Right lobe of liver (tissue), 6 donors: ENCODE measurements around the gene CYP3A7. TPM values are rescaled to one million over a fixed set of nuclear protein-coding genes. Genes with fewer than 3 reads are reported as not detected.
"Not testable (repeated sequence)": the region's sequence is repeated elsewhere in the genome, so short reads cannot be mapped to it uniquely, and the experiment has no call there.

Experiments used
- ATAC-seq, 4 donors: fragments of 200-7000 bp; cut with Tn5 transposase; one replicate each; pipeline ENCODE4 v1.9.1; 2020; ENCODE audit warnings: mild to moderate bottlenecking in 4 of 4, moderate library complexity in 4 of 4
- DNase-seq, 3 donors: peaks; one replicate each; pipeline ENCODE4 v3.0.0-alpha.2; 2020
- H3K27ac ChIP-seq, 3 donors: fragments of 200-600 bp; one replicate each; pipeline ENCODE4 v1.8.0; 2022
- H3K27me3 ChIP-seq, 2 donors: fragments of 200-600 bp; one replicate each; pipeline ENCODE4 v1.8.0; 2022
- H3K36me3 ChIP-seq, 4 donors: fragments of 200-600 bp; sonication (generic) in 1 of 4; one replicate each; pipeline versions ENCODE4 v1.5.1 to v1.8.0; 2017 to 2022; ENCODE audit warnings: control low read depth in 1 of 4
- H3K4me1 ChIP-seq, 4 donors: fragments of 200-600 bp; sonication (generic) in 1 of 4; one replicate each; pipeline versions ENCODE4 v1.5.1 to v1.8.0; 2017 to 2022; ENCODE audit warnings: control low read depth in 1 of 4
- H3K4me3 ChIP-seq, 3 donors: fragments of 200-600 bp; one replicate each; pipeline ENCODE4 v1.8.0; 2022
- H3K9me3 ChIP-seq, 4 donors: fragments of 200-600 bp; sonication (generic) in 1 of 4; one replicate each; pipeline versions ENCODE4 v1.5.1 to v1.8.0; 2017 to 2022; ENCODE audit warnings: control low read depth in 1 of 4
- CTCF ChIP-seq, 4 donors: fragments of 200-600 bp in 3 of 4; fragments of 450-650 bp in 1 of 4; IDR thresholded peaks; one replicate each; pipeline versions ENCODE4 v1.5.1 to v1.8.0; 2016 to 2022; ENCODE audit warnings: antibody characterized with exemption in 4 of 4, mild to moderate bottlenecking in 2 of 4
- POLR2A ChIP-seq: fragments of 450-650 bp; IDR thresholded peaks from one replicate; pipeline ENCODE4 v1.6.1; 2017; ENCODE audit warnings: antibody characterized with exemption, mild to moderate bottlenecking
- WGBS: methylation state at CpG from one replicate; pipeline ENCODE4 v1.1.6; 2018; ENCODE audit warnings: low coverage, low lambda C conversion rate; ENCODE audit not compliant: insufficient coverage; ENCODE audit errors: missing lambda C conversion rate; 5-methylcytosine and 5-hydroxymethylcytosine counted together
- intact Hi-C, 2 donors: fragments of 100-400 bp; cut with DNase I; formaldehyde crosslinking; loops; one replicate each; pipeline versions ENCODE4 v1.11.2 to v1.14.1; 2022
- total RNA-seq, 6 experiments: library from RNA; depleted of rRNA in 2 of 6; stranded (reverse); fragments of >200 nt in 2 of 6; fragmentation: NEBNext Ultra II Directional in 3 of 6; extraction: Animal tissue kit (Norgen Biotek cat#: 25700) in 3 of 6; gene quantifications; one replicate each; pipeline versions ENCODE4 v1.1.0 to v1.2.4, GENCODE V29; 2016 to 2023
- donor health status: DM: no; HTN: yes; CAD: no.
- donor health status: DM: no; HTN: no; CAD: no.
- donor health status: DM: no; HTN: no; CAD: no.
- donor health status: DM: no; HTN: yes; CAD: no.
- donor health status: DM: no; HTN: yes; CAD: no.

Gene CYP3A7
- total RNA-seq, 6 experiments from 2014 or later = 19.8 to 623 (median 340) TPM

- intact Hi-C loops = no loop called here
- Histone ChIP-seq H3K36me3 (no peaks in the 10 kb centered on the region), H3K27me3 (no peaks in the 10 kb centered on the region), H3K27ac (peak overlapping the region; percentile 72 to 94 (median 92)), H3K4me1 (peaks cover 0 to 40% (median 14%) of the 10 kb centered on the region in 4 donors), H3K4me3 (no peak overlapping the region), H3K9me3 (no peaks in the 10 kb centered on the region)
- DNase-seq (no peak), ATAC-seq (peak; percentile 35 to 73 (median 58))
- WGBS = 37% methylated on average over 3 of the region's 5 CpGs
- TF ChIP-seq CTCF (IDR thresholded peaks at IDR 0.05) (no peak), POLR2A (no peak)
Observed at GRCh38 chr7:99740573-99741440, 5.8 kb upstream of the CYP3A7 start.

GRCh38 chr7:99739699-99740572 is 4.9 kb upstream of the CYP3A7 start:
- intact Hi-C loops = no loop called here
- Histone ChIP-seq H3K4me3 (no peak overlapping the region), H3K27me3 (no peaks in the 10 kb centered on the region), H3K9me3 (no peaks in the 10 kb centered on the region), H3K36me3 (no peaks in the 10 kb centered on the region), H3K4me1 (peaks cover 0 to 43% (median 14%) of the 10 kb centered on the region in 4 donors), H3K27ac (peak overlapping the region; percentile 72 to 94 (median 92))
- TF ChIP-seq POLR2A (no peak), CTCF (IDR thresholded peaks at IDR 0.05) (no peak)
- WGBS = 100% methylated on average over 1 of the region's 2 CpGs
- no peak for ATAC-seq
- DNase-seq = no peak

GRCh38 chr7:99737726-99738125 is 2.7 kb upstream of the CYP3A7 start:
- Histone ChIP-seq H3K9me3 (no peaks in the 10 kb centered on the region), H3K27ac (no peak overlapping the region), H3K36me3 (no peaks in the 10 kb centered on the region), H3K4me3 (no peak overlapping the region), H3K4me1 (peaks cover 0 to 45% (median 8%) of the 10 kb centered on the region in 4 donors), H3K27me3 (no peaks in the 10 kb centered on the region)
- ATAC-seq = no peak
- WGBS = 90% methylated on average over 1 of the region's 1 CpG
- no peak for TF ChIP-seq POLR2A
- TF ChIP-seq CTCF (IDR thresholded peaks at IDR 0.05) = no peak
- DNase-seq = no peak
- intact Hi-C loops = no loop called here

- H3K36me3 ChIP-seq, H3K9me3 ChIP-seq, ATAC-seq, H3K4me3 ChIP-seq, H3K27me3 ChIP-seq, intact Hi-C loops, DNase-seq, H3K27ac ChIP-seq: not testable (repeated sequence)
- WGBS = 94% methylated on average over 4 of the region's 4 CpGs
- H3K4me1 ChIP-seq = peaks cover 0 to 41% (median 8%) of the 10 kb centered on the region in 4 donors
Observed at GRCh38 chr7:99736667-99737066, 1.7 kb upstream of the CYP3A7 start.
